CD4-positive, alpha-beta T cell treated with Interleukin-6 for 4 hours (primary cell): ENCODE measurements around the gene ASAP3.

Experiments used
- DNase-seq: peaks from one replicate; pipeline ENCODE4 v3.0.0-alpha.2; 2020; ENCODE audit warnings: mixed read lengths

Gene ASAP3

DNA sequence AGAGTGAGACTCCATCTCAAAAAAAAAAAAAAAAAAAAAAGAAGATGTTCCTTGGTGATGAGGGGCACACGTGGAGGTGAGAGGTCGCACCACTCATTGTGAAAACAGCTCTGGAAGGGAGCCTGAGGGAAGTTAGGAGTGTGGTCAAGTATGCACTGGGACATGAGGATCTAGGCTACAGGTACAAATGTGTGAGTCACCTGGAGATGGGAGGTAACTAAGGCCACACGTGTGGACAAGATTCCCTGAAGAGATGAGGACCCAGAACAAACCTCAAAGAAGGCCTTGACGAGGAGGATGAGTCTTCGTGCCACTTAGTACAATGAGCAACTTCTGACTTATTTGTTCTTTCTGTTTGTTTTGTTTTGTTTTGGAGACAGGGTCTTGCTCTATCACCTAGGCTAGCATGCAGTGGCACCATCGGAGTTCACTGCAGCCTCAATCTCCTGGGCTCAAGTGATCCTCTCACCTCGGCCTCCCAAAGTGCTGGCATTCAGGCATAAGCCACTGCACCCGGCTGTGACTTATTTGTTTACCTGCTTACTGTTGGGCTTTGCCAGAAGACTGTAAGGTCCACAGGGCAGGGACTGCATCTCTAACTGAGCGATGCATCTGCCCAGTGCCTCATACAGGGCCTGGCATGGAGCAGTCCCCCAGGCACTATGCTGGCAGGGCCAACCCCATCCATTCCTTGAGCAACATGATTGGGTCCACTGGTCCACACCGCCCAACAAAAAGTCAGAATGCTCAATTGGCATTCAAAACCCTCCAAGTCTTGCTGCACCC is 6.4 kb downstream of the ASAP3 start:
- no peak for DNase-seq

GRCh38 chr1:23475641-23476040 is 8.3 kb downstream of the ASAP3 start:
- DNase-seq: no peak

- DNase-seq: no peak
Measured at GRCh38 chr1:23475134-23475628, 8.8 kb downstream of the ASAP3 start.

- no peak for DNase-seq
Measured at GRCh38 chr1:23473037-23473800, 10.8 kb downstream of the ASAP3 start.

DNA sequence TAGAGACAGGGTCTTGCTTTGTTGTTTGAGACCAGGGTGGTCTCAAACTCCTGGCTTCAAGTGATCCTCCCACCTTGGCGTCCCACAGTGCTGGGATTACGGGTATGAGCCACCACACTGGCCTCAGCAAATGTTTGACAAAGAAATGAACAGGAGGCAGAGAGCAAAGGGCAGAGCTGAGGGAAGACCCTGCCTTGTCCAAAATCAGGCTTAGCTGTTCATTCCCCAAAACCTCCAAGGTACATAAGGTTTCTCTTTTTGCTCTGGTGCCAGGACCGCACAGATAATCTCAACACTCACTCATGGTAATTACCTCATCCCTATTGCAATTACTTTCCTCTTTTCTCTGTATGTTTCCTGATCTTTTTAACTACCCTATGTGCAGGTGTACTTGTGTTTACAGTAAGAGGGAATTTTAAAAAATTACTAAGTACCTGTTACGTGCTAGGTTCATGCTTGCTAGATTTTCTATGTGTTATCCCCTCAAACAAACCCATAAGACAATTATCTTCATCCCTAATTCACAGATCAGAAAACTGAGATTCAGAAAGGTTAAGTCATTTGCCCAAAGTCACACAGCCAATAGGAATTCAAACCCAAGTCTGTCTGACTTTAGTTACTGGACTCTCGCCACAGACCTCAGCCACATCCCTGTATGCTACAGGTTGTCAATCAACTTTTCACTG is 11.5 kb downstream of the ASAP3 start:
- no peak for DNase-seq

DNA sequence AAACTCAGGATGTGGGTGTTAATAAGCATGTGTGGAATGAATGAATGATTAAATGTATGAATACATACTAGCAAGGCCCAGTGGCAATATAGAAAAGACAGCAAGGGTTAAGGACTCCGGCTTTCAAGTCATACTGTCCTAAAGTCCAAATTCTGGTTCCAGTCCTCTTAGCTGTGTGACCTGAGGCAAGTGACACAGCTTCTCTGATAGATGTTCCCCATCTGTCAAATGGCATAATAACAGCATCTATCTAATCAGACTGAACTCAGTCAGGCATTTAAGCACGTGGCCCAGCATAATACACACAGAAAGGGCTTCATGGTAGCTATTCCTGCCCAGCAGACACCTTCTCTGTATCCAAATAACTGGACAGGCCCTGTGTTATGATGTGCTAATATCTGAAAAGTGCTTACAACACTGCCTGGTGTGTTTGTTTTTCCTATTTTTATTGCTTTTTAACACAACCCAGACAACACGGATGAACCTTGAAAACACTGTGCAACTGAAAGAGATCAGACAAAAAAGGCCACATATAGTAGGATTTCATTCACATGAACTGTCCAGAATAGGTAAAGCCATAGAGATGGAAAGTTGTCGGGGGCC is 12.4 kb downstream of the ASAP3 start:
- DNase-seq: no peak

DNA sequence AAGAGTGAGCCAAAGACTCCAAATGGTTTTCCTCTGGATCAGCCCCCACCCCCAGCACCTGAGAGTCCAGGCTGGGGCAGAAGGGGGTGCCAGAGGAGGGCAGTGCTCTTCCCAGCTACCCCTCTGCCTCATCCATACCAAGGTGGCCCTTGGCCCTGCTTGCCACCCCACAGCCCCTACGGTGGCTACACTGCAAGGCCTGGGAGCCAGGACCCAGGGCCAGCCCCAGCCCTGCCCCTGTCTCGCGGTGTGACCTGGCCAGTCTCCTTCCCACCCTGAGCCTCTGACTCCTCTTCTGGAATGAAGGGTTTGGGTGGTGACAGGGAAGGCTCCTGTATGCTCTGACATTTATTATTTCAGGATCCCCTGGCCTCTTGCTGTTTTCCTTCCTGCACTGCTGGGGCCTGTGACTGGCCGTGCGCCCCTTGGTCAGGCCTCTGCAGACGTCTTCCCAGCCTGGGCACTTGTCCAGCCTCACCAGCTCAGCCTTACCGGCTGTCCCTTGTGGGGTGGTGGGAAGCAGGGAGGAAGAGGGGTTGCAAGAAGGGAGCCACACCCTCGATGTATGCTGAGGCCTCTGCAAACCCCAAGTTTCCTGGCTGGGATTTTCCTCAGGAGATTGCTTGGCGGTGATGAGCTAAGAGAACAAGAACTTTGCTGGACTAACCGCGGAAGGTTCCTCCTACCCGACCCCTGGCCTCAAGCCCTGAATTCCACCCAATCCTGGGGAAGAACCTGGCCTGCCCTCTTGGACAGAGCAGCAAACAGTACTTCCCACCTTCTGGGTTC is 13.5 kb downstream of the ASAP3 start:
- DNase-seq: no peak

- DNase-seq: no peak
Measured at GRCh38 chr1:23469372-23469982, 14.5 kb downstream of the ASAP3 start.

GRCh38 chr1:23466423-23466989 is 17.5 kb downstream of the ASAP3 start:
- no peak for DNase-seq

DNA sequence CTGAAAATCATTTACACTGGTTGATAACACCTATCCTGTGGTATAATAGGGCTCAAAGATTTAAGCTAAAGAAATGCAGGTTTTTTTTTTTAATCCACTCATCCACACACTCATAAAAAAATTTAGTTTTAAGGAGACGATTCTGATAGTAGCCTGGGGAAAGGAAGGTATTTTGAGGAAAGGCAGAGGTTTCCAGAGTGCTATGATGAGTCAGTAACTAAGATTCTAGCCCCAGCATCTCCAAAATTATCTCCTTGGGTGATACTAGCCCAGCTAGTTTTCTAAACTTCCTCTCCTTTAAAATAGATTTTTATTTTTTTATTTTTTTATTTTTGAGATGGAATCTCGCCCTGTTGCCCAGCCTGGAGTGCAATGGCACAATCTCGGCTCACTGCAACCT is 20.7 kb downstream of the ASAP3 start:
- no peak for DNase-seq

- DNase-seq: no peak
Measured at GRCh38 chr1:23462766-23463165, 21.2 kb downstream of the ASAP3 start.

DNA sequence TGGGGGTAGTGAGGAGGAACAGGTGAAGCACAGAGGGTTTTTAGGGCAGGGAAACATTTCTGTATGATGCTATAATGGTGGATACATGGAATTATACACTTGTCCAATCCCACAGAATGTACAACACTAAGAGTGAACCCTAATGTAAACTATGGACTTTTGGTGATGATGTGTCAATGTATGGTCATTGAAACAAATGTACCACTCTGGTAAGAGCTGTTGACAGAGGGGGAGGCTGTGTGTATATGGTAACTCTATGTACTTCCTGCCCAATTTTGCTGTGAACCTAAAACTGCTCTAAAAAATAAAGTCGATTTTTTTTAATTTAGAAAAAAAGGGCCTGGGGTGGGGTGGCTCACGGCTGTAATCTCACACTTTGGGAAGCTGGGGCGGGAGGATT is 22.9 kb downstream of the ASAP3 start:
- no peak for DNase-seq

DNA sequence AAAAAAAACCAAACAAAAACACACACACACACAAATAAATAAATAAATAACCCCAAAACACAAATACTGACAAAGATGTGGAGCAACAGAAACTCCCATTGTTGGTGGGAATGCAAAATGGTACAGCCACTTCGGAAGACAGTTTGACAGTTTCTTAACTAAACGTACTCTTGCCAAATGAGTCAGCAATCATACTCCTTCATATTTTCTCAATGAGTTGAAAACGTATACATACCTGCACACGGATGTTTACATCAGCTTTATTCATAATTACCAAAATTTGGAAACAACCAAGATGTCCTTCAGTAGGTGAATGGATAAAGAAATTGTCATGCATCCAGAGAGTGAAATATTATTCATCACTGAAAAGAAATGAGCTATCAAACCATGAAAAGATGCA is 23.5 kb downstream of the ASAP3 start:
- no peak for DNase-seq

GRCh38 chr1:23459338-23459757 is 24.6 kb downstream of the ASAP3 start:
- no peak for DNase-seq

DNA sequence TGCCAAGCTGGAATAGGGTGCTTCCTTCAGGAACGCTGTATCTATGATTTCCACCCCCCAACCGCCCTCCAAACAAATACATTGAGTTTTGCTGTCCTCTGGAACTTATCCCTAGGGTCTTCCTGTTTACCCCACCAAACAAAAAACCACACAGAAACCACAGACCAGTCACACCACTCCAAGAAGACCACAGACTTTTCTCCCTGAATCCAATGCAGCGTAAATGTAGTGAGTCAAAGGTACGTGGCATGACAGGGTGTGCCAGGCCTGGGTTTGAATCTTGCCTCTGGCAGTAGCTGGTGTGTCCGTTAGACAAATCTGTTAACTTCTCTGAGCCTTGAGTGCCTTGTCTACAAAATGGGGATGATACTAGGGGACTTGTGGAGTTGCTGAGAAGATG is 27.8 kb downstream of the ASAP3 start:
- DNase-seq: no peak

- DNase-seq: no peak
Measured at GRCh38 chr1:23453455-23454000, 30.5 kb downstream of the ASAP3 start.

GRCh38 chr1:23452011-23452411 is 32.0 kb downstream of the ASAP3 start:
- DNase-seq: peak; percentile 47

GRCh38 chr1:23451441-23451840 is 32.5 kb downstream of the ASAP3 start:
- no peak for DNase-seq

DNA sequence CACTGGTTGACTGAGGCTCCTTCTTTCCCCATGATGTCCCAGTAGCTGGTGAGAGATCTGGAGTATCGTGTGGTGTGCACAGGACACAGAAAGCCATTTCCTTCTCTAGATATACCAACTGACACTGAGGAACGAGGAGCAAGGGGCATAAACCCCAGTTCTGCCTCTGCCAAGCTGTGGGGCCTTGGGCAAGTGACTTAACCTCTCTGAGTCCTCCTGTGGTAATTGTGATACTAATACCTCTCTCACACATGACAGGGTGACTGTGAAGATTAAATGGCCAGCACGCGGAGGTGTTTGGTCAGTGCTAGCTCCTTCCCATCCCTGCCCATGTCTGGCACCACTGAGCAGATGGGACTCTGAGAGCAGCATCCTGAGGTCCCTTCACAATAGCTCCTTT is 33.1 kb downstream of the ASAP3 start:
- no peak for DNase-seq

DNA sequence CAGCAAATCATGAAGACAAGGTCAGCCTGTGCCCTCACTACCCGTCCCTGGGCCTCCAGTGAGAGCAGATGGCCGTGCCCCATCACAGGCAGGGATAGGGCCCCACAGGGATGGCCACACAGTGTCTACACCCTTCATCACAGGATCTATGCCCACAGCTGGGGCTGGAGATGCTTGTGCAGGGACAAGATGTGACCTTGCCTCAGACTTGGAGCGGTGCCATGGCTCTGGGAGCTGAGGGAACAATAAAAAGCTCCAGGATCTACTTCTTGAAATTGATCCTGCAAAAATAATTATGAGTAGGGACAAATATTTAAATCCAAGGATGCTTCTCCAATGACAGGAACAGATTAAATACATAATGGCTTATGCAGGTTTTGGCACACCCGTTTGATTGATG is 34.0 kb downstream of the ASAP3 start:
- no peak for DNase-seq

- DNase-seq: no peak
Measured at GRCh38 chr1:23449306-23449705, 34.7 kb downstream of the ASAP3 start.
